Ishikawa (cell line): ENCODE measurements around the gene FBXO36.

Source experiments
- CEBPB ChIP-seq: IDR thresholded peaks from 2 replicates; pipeline ENCODE4 v1.6.1; 2012
- CREB1 ChIP-seq: IDR thresholded peaks from 2 replicates; pipeline ENCODE4 v1.6.1; 2012; ENCODE audit warnings: low read depth
- EGR1 ChIP-seq: IDR thresholded peaks from 2 replicates; pipeline ENCODE4 v1.6.1; 2012
- EP300 ChIP-seq: IDR thresholded peaks from 2 replicates; pipeline ENCODE4 v1.6.1; 2012; ENCODE audit warnings: borderline replicate concordance
- FOXM1 ChIP-seq: IDR thresholded peaks from 2 replicates; pipeline ENCODE4 v1.6.1; 2012; ENCODE audit warnings: low read depth, borderline replicate concordance
- MAX ChIP-seq: IDR thresholded peaks from 2 replicates; pipeline ENCODE4 v1.6.1; 2012
- NFIC ChIP-seq: IDR thresholded peaks from 2 replicates; pipeline ENCODE4 v1.6.1; 2012
- RAD21 ChIP-seq: IDR thresholded peaks from 2 replicates; pipeline ENCODE4 v1.6.1; 2012; ENCODE audit warnings: low read depth
- REST ChIP-seq: IDR thresholded peaks from 2 replicates; pipeline ENCODE4 v1.6.1; 2012; ENCODE audit warnings: low read depth, mild to moderate bottlenecking
- TAF1 ChIP-seq: IDR thresholded peaks from 2 replicates; pipeline ENCODE4 v1.6.1; 2012; ENCODE audit warnings: low read depth, mild to moderate bottlenecking
- TCF12 ChIP-seq: IDR thresholded peaks from 2 replicates; pipeline ENCODE4 v1.6.1; 2012; ENCODE audit warnings: low read depth
- TEAD4 ChIP-seq: IDR thresholded peaks from 2 replicates; pipeline ENCODE4 v1.6.1; 2012
- YY1 ChIP-seq: IDR thresholded peaks from 2 replicates; pipeline ENCODE4 v1.6.1; 2012; ENCODE audit warnings: low read depth
- ZBTB7A ChIP-seq: IDR thresholded peaks from 2 replicates; pipeline ENCODE4 v1.6.1; 2012; ENCODE audit warnings: low read depth
- TF ChIP-seq, protein P1 (sequence below): IDR thresholded peaks from 2 replicates; pipeline ENCODE4 v1.6.1; 2012

FBXO36 gene

DNA sequence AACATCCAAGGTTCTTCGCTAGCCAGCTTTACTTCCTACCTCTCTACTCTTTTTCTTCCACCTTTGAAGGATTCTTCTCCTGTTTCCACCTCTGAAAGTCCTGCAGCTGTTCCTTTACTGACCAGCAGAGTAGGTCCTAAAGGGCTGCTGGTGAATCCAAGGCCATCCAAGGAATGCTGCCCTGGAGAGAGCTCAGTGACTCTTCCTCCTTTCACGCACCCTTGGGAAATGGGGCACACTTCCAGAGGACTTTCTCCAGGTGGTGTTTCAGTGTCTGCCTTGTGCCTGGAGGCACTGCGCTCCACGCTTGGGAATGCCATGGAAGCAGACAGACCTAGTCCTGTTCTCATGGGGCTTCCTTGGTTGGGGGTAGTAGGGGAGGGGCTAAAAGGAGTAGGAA lies 101.0 kb downstream of the FBXO36 start:
- TF ChIP-seq REST (no peak), FOXM1 (no peak), CEBPB (no peak)
- TF ChIP-seq, protein P1, sequence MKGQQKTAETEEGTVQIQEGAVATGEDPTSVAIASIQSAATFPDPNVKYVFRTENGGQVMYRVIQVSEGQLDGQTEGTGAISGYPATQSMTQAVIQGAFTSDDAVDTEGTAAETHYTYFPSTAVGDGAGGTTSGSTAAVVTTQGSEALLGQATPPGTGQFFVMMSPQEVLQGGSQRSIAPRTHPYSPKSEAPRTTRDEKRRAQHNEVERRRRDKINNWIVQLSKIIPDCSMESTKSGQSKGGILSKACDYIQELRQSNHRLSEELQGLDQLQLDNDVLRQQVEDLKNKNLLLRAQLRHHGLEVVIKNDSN, result no peak

DNA sequence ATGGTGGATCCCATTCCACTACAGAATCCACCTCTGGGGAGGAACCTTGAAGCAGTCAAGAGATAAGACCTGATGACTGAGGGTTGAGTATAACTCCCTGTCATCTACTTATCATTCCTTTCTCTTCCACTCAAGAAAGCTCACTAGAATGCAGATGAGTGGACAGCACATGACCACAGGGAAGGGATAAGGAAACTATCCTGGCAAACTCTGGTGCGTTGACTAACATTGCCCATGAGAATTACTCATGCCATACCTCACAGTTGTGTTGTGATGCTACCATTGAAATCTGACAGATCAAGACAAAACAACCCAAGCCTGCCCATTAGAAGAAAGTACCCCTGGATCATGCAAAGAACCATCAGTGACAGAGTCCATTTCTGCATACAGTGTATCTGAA lies 119.9 kb downstream of the FBXO36 start:
- TF ChIP-seq, protein P1, result no peak
- TF ChIP-seq EP300, result no peak
- TF ChIP-seq TAF1, result no peak
- TF ChIP-seq REST, result no peak
- TF ChIP-seq FOXM1, result no peak
- TF ChIP-seq RAD21, result no peak
- TF ChIP-seq CEBPB, result no peak
- no peak for TF ChIP-seq MAX
- no peak for TF ChIP-seq EGR1
- no peak for TF ChIP-seq CREB1
- TF ChIP-seq YY1, result no peak
- TF ChIP-seq TCF12, result no peak
- TF ChIP-seq NFIC, result no peak

DNA sequence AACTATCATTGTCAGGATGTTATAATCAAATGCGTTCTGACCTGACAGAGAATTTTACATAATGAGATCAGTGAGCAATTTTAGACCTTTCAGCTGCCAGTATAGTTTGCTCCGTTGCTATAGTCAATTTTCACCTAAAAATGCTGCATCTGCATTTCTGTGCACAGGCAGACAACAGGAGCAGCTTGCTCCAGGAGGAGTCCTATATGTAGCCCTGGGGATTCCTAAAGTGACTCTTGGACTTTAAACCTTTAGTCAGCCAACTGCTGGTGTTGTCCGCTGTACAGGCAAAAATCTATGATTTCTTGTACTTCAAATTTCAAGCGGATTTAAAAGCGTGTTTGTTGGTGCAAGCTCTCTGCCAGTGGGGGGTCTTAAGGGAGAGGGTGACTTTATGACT lies 120.7 kb downstream of the FBXO36 start:
- no peak for TF ChIP-seq CREB1
- no peak for TF ChIP-seq CEBPB
- no peak for TF ChIP-seq EGR1
- TF ChIP-seq, protein P1, result no peak
- no peak for TF ChIP-seq ZBTB7A

GRCh38 chr2:230043461-230043860 lies 121.2 kb downstream of the FBXO36 start:
- TF ChIP-seq YY1, result no peak
- no peak for TF ChIP-seq TEAD4
- no peak for TF ChIP-seq ZBTB7A
- no peak for TF ChIP-seq TCF12
- TF ChIP-seq MAX, result no peak
- no peak for TF ChIP-seq EP300
- no peak for TF ChIP-seq REST
- TF ChIP-seq TAF1, result no peak
- no peak for TF ChIP-seq CEBPB
- TF ChIP-seq EGR1, result no peak
- no peak for TF ChIP-seq RAD21
- TF ChIP-seq CREB1, result no peak
- TF ChIP-seq NFIC, result no peak
- no peak for TF ChIP-seq FOXM1
- TF ChIP-seq, protein P1, result no peak
